C4-2B (cell line): Measurements from ENCODE around the gene NAPA.

ENCODE experiments used
- ZFX ChIP-seq: fragments of 450-650 bp; IDR thresholded peaks from 2 replicates; pipeline ENCODE4 v1.6.1; 2017
- TF ChIP-seq, protein P1 (sequence below): fragments of 450-650 bp; conservative IDR thresholded peaks from 2 replicates; pipeline ENCODE4 v1.5.1; 2017; ENCODE audit warnings: mild to moderate bottlenecking

DNA sequence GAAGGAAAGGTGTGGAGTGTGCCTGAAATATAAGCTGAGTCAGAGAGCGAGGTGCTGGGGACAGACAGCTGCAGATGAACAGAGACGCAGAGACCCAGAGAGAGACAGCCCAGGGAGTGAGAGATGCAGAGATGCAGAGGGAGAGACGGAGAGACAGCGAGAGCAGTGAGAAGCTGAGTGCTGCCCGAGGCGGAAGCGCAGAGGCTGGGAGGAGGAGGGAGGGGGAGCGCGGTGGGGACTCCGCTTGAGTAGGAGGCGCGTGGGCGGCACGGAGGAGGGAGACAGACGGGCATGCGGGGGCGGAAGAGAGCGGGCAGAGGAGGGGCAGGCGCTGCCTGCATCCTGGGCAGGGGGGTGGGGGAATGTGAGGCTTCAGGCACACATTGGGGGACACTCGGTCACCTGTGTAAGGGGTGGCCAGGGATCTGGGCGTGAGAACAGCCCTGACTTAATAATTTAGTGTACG lies 68.9 kb downstream of the NAPA start:
- TF ChIP-seq, protein P1, sequence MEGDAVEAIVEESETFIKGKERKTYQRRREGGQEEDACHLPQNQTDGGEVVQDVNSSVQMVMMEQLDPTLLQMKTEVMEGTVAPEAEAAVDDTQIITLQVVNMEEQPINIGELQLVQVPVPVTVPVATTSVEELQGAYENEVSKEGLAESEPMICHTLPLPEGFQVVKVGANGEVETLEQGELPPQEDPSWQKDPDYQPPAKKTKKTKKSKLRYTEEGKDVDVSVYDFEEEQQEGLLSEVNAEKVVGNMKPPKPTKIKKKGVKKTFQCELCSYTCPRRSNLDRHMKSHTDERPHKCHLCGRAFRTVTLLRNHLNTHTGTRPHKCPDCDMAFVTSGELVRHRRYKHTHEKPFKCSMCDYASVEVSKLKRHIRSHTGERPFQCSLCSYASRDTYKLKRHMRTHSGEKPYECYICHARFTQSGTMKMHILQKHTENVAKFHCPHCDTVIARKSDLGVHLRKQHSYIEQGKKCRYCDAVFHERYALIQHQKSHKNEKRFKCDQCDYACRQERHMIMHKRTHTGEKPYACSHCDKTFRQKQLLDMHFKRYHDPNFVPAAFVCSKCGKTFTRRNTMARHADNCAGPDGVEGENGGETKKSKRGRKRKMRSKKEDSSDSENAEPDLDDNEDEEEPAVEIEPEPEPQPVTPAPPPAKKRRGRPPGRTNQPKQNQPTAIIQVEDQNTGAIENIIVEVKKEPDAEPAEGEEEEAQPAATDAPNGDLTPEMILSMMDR, result no peak
- TF ChIP-seq ZFX, result no peak
